ENCODE data around the gene TUBG1. TPM values are rescaled to one million over a fixed set of nuclear protein-coding genes. Genes with fewer than 3 reads are reported as not detected.
A peak's percentile ranks its signal among the peaks of the same experiment; 100 is the strongest.

TUBG1 gene
- total and polyA plus RNA-seq, 2 of the 8 experiments (the other 6 are each of a cell fraction or from before 2014, with no cell fraction given): 109 to 208 TPM

DNA sequence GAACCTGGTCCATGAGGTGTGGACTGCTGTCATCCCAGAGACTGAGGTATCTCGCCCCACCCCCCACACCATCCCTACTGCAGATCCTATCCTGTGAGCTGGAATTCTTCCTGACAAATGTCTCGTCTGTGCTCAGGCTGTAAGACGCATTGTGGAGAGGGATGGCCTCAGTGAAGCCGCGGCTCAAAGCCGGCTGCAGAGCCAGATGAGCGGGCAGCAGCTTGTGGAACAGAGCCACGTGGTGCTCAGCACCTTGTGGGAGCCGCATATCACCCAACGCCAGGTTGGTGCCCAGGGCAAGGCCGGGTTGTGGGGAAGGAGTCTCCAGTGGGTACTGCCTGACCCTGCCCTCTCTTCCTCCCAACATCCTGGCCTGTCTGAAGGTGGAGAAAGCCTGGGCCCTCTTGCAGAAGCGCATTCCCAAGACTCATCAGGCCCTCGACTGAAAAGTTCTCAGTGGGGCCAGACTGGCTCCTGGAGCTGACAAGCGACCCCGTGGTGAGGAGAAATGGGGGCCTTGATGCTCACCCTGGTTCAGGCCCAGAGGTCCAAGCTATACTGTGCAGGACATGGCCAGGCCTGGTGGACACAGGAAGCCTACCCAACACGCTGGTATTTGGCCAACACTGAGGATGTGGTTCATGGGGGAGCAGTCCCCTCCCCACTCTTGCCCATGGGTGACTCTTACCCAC is 43.8 kb upstream of the TUBG1 start:
- no peak overlapping the region for H3K56ac ChIP-seq (replicated peaks; ENCODE audit: insufficient read length, low read depth, low read length)
- CTCF ChIA-PET (ENCODE audit: partially characterized antibody): interaction anchor here (1.0 to 3.9 kb wide), 4 partner anchors 12 to 48 kb away, joined by 3 to 22 read pairs (median 9); partner anchors contain the start of genes HSD17B1 and PSMC3IP
- H3K9me3 ChIP-seq (ENCODE audit: insufficient read depth in 2 of 2, low read depth in 1 of 2, low read length in 1 of 2): no peaks in the 10 kb centered on the region
- peak overlapping the region; percentile 39; the same call in 1 of the 2 replicates for H2BK5ac ChIP-seq (ENCODE audit: low read depth, low read length)
- WGBS, 2 experiments (ENCODE audit: extremely low coverage in 1 of 2, insufficient coverage in 1 of 2, insufficient read length in 1 of 2, insufficient replicate concordance in 2 of 2, low coverage in 1 of 2, low lambda C conversion rate in 2 of 2, missing lambda C conversion rate in 1 of 2): 92% methylated on average over 16 of the region's 16 CpGs; no CpG with 5 or more reads in 1 of the 2 experiments
- peaks cover 9 to 22% of the 10 kb centered on the region in 2 experiments; a peak in 3 of 4 replicates for H3K79me2 ChIP-seq (ENCODE audit: control insufficient read depth in 1 of 2, insufficient read depth in 2 of 2, low read length in 2 of 2)
- H3K14ac ChIP-seq (ENCODE audit: insufficient read length): no peak overlapping the region
- peaks cover 18% of the 10 kb centered on the region for H3K23me2 ChIP-seq (ENCODE audit: low read depth, low read length)
- no peak overlapping the region for H3K23ac ChIP-seq (ENCODE audit: insufficient read length)
- no peak overlapping the region; a peak in 1 of 4 replicates for H3K4me2 ChIP-seq (ENCODE audit: insufficient read depth in 1 of 2, low read depth in 2 of 2, low read length in 2 of 2)
- DNase-seq (ENCODE audit: low read depth in 1 of 2, low spot score in 2 of 2): no peak
- no peak for FAIRE-seq
- no peak overlapping the region for H2BK120ac ChIP-seq (replicated peaks; ENCODE audit: low read depth, low read length)
- no peak overlapping the region for H3K27ac ChIP-seq (ENCODE audit: low read depth, low read length)
- no peak overlapping the region for H2AFZ ChIP-seq (ENCODE audit: low read length)
- H3K18ac ChIP-seq (ENCODE audit: extremely low read depth, low read length): no peak overlapping the region
- H4K5ac ChIP-seq (ENCODE audit: insufficient read length, low read depth, low read length): no peak overlapping the region
- H3K27me3 ChIP-seq (replicated peaks in 1 of 4; ENCODE audit: control insufficient read depth in 3 of 4, extremely low read depth in 1 of 4, insufficient read depth in 3 of 4, low read length in 3 of 4): no peaks in the 10 kb centered on the region
- POLR2A ChIA-PET (ENCODE audit: partially characterized antibody): interaction anchor here (0.8 to 8.1 kb wide), 5 partner anchors 10 to 410 kb away, joined by 3 to 74 read pairs (median 3); partner anchors contain the start of genes HSD17B1 and PSMC3IP
- no peak overlapping the region for H2AK5ac ChIP-seq (ENCODE audit: low read depth, low read length)
- no peak overlapping the region for H4K91ac ChIP-seq (replicated peaks; ENCODE audit: insufficient read length, low read length)
- peaks cover 0 to 1% of the 10 kb centered on the region in 2 experiments for H4K20me1 ChIP-seq (replicated peaks in 1 of 2; ENCODE audit: control insufficient read depth in 1 of 2, insufficient read depth in 2 of 2, low read length in 2 of 2)
- H2BK15ac ChIP-seq (ENCODE audit: low read length): peak overlapping the region; percentile 29; the same call in 1 of the 2 replicates
- H3K36me3 ChIP-seq (ENCODE audit: control insufficient read depth in 2 of 4, insufficient read depth in 4 of 4, low read length in 3 of 4): peaks cover 14 to 33% (median 28%) of the 10 kb centered on the region in 4 experiments
- no peak overlapping the region for H2BK12ac ChIP-seq (ENCODE audit: low read depth, low read length)
- peaks cover 0 to 21% (median 9%) of the 10 kb centered on the region in 4 experiments; a peak in 5 of 7 replicates for H3K4me1 ChIP-seq (replicated peaks in 1 of 4; ENCODE audit: control insufficient read depth in 3 of 4, insufficient read depth in 4 of 4, low read length in 3 of 4)
- H2BK20ac ChIP-seq (ENCODE audit: low read length): no peak overlapping the region
- peaks cover 17% of the 10 kb centered on the region for H3K79me1 ChIP-seq (ENCODE audit: low read depth, low read length)
- no peak overlapping the region for H3K4ac ChIP-seq (replicated peaks; ENCODE audit: insufficient read length, low read depth, low read length)
- no peak overlapping the region for H3K9ac ChIP-seq (replicated peaks in 1 of 4; ENCODE audit: extremely low read depth in 1 of 4, low read depth in 3 of 4, low read length in 3 of 4)
- no peak overlapping the region for H4K8ac ChIP-seq (ENCODE audit: extremely low read depth, insufficient read depth, low read length)
- no peak overlapping the region for H3K4me3 ChIP-seq (ENCODE audit: extremely low read depth in 1 of 4, insufficient read depth in 2 of 4, low read depth in 3 of 4, low read length in 4 of 4)
- no peak for TF ChIP-seq SP1 (IDR thresholded peaks at IDR 0.05; ENCODE audit: low read depth, low read length)
- no peak for TF ChIP-seq MAFK (IDR thresholded peaks at IDR 0.05; ENCODE audit: low read depth, low read length)
- TF ChIP-seq, protein P1, sequence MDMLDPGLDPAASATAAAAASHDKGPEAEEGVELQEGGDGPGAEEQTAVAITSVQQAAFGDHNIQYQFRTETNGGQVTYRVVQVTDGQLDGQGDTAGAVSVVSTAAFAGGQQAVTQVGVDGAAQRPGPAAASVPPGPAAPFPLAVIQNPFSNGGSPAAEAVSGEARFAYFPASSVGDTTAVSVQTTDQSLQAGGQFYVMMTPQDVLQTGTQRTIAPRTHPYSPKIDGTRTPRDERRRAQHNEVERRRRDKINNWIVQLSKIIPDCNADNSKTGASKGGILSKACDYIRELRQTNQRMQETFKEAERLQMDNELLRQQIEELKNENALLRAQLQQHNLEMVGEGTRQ (IDR thresholded peaks at IDR 0.05; ENCODE audit: low read length): no peak
- TF ChIP-seq, protein P2, sequence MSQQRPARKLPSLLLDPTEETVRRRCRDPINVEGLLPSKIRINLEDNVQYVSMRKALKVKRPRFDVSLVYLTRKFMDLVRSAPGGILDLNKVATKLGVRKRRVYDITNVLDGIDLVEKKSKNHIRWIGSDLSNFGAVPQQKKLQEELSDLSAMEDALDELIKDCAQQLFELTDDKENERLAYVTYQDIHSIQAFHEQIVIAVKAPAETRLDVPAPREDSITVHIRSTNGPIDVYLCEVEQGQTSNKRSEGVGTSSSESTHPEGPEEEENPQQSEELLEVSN (IDR thresholded peaks at IDR 0.05): no peak
- TF ChIP-seq, protein P3, sequence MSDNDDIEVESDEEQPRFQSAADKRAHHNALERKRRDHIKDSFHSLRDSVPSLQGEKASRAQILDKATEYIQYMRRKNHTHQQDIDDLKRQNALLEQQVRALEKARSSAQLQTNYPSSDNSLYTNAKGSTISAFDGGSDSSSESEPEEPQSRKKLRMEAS (IDR thresholded peaks at IDR 0.05): no peak
- TF ChIP-seq POU5F1 (IDR thresholded peaks at IDR 0.05; ENCODE audit: low read depth, low read length): no peak
- no peak for TF ChIP-seq BCL11A (IDR thresholded peaks at IDR 0.05; ENCODE audit: low read depth in 2 of 2, low read length in 2 of 2)
- no peak for TF ChIP-seq POLR2AphosphoS5 (IDR thresholded peaks at IDR 0.05; ENCODE audit: low read depth, low read length)
- no peak for TF ChIP-seq CEBPB (IDR thresholded peaks at IDR 0.05; ENCODE audit: low read depth, low read length)
- no peak for TF ChIP-seq SUZ12 (IDR thresholded peaks at IDR 0.05; ENCODE audit: low read length)
- TF ChIP-seq GTF2F1 (IDR thresholded peaks at IDR 0.05; ENCODE audit: borderline replicate concordance, low read depth, low read length): no peak

All from H1 (cell line).